Keratinocyte (primary cell): ENCODE data around the gene CMTM7. TPM values are rescaled to one million over a fixed set of nuclear protein-coding genes. Genes with fewer than 3 reads are reported as not detected.

Source experiments
- DNase-seq: peaks from one replicate; pipeline ENCODE4 v3.0.0-alpha.2; 2011; ENCODE audit warnings: low read depth, missing footprints, low spot score
- FAIRE-seq: peaks from 2 replicates; lab custom pipeline; 2011; peaks lifted over from hg19 to GRCh38; lab: Jason Lieb, UNC
- H2AFZ ChIP-seq: 2 replicates; pipeline ENCODE4 v1.6.0; 2012; ENCODE audit warnings: low read length, control low read depth, inconsistent platforms; ENCODE audit not compliant: control insufficient read depth
- H3K27ac ChIP-seq: 2 replicates; pipeline ENCODE4 v1.5.1; 2011; ENCODE audit warnings: low read length; ENCODE audit not compliant: control insufficient read depth, insufficient read depth
- H3K27me3 ChIP-seq: 3 replicates; pipeline ENCODE4 v1.6.0; 2011; ENCODE audit warnings: low read length; ENCODE audit not compliant: control insufficient read depth, insufficient read depth; ENCODE audit errors: extremely low read depth
- H3K36me3 ChIP-seq, 2 experiments: 2 replicates in 1 of 2; 3 replicates in 1 of 2; pipeline ENCODE4 v1.5.1; 2011; ENCODE audit warnings: low read length in 2 of 2, mild to moderate bottlenecking in 1 of 2; ENCODE audit not compliant: control insufficient read depth in 2 of 2, insufficient read depth in 2 of 2; ENCODE audit errors: extremely low read depth in 1 of 2
- H3K4me1 ChIP-seq: 3 replicates; pipeline ENCODE4 v1.5.1; 2011; ENCODE audit warnings: low read length; ENCODE audit not compliant: control insufficient read depth, insufficient read depth; ENCODE audit errors: extremely low read depth
- H3K4me2 ChIP-seq: 3 replicates; pipeline ENCODE4 v1.6.0; 2011; ENCODE audit warnings: low read depth, low read length; ENCODE audit not compliant: control insufficient read depth, insufficient read depth; ENCODE audit errors: extremely low read depth
- H3K4me3 ChIP-seq, 3 experiments: fragments of 200-600 bp in 1 of 3; sonication (generic) in 1 of 3; 2 replicates in 2 of 3; 3 replicates in 1 of 3; pipeline ENCODE4 v1.5.1; 2011 to 2016; ENCODE audit warnings: low read length in 3 of 3, mild to moderate bottlenecking in 3 of 3, control low read depth in 2 of 3, inconsistent platforms in 1 of 3, low read depth in 1 of 3, mixed read lengths in 1 of 3, mixed run types in 1 of 3, moderate library complexity in 1 of 3; ENCODE audit not compliant: control insufficient read depth in 2 of 3, insufficient read depth in 2 of 3; ENCODE audit errors: extremely low read depth in 1 of 3
- H3K79me2 ChIP-seq: 2 replicates; pipeline ENCODE4 v1.6.0; 2012; ENCODE audit warnings: low read length; ENCODE audit not compliant: control insufficient read depth, insufficient read depth
- H3K9ac ChIP-seq: 3 replicates; pipeline ENCODE4 v1.6.0; 2011; ENCODE audit warnings: low read length; ENCODE audit not compliant: control insufficient read depth, insufficient read depth; ENCODE audit errors: extremely low read depth
- H3K9me1 ChIP-seq: 3 replicates; pipeline ENCODE4 v1.6.0; 2011; ENCODE audit warnings: low read length; ENCODE audit not compliant: control insufficient read depth, insufficient read depth; ENCODE audit errors: extremely low read depth
- H3K9me3 ChIP-seq: 2 replicates; pipeline ENCODE4 v1.5.1; 2012; ENCODE audit warnings: low read depth, low read length; ENCODE audit not compliant: control insufficient read depth
- H4K20me1 ChIP-seq: 3 replicates; pipeline ENCODE4 v1.6.0; 2011; ENCODE audit warnings: low read length; ENCODE audit not compliant: control insufficient read depth, insufficient read depth; ENCODE audit errors: extremely low read depth
- EZH2 ChIP-seq: IDR thresholded peaks from one replicate; pipeline ENCODE4 v1.6.1; 2012; ENCODE audit warnings: inconsistent platforms, mild to moderate bottlenecking, low read length, moderate library complexity
- dilution Hi-C: fragments of 300-500 bp; cut with MboI; formaldehyde crosslinking; loops from one replicate; pipeline ENCODE4 v1.7.0; 2020; ENCODE audit warnings: low sequenced_read_pairs; ENCODE audit not compliant: extremely low pct_ligation_motif_present
- polyA plus RNA-seq, 5 experiments: library from polyadenylated mRNA; depleted of rRNA in 3 of 5; stranded (reverse) in 3 of 5; stranded (forward) in 1 of 5; unstranded in 1 of 5; fragments of >200 nt; gene quantifications; 1 replicate in 1 of 5; 2 replicates in 3 of 5; 3 replicates in 1 of 5; pipeline versions ENCODE4 v1.2.1 to v1.2.3, GENCODE V29; 2011 to 2012; ENCODE audit warnings: missing spikeins in 2 of 5, low read depth in 1 of 5, low replicate concordance in 1 of 5
- TF ChIP-seq, protein P1 (sequence below), 3 experiments: IDR thresholded peaks in 1 of 3; conservative IDR thresholded peaks in 1 of 3; optimal IDR thresholded peaks in 1 of 3; 2 replicates in 2 of 3; 3 replicates in 1 of 3; pipeline versions ENCODE3 to v1.5.1; 2011; ENCODE audit warnings: low read length in 3 of 3, mild to moderate bottlenecking in 3 of 3, moderate library complexity in 2 of 3, control low read depth in 1 of 3, inconsistent platforms in 1 of 3; ENCODE audit not compliant: insufficient read depth in 2 of 3; ENCODE audit errors: extremely low read depth in 1 of 3

CMTM7 gene
- polyA plus RNA-seq, 1 donor (not counting 4 experiments of a cell fraction or from before 2014, with no cell fraction given), result 47.2 TPM

DNA sequence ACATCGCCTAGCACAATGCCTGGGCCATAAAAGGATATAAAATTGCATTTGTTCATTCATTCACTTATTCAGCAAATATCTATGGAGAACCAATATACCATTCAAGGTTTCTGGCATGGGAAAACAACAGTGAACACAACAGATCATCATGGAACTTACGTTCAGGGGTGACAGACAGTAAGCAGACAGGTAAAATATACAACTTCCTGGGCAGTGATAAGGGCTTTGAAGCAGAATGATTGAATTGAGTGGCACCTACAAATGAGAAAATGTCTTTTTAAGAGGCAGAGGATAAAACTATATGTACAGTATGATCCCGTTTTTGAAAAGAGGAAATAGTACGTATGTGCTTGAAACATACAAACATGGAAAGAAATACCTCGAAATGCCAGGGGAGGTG, 39.2 kb downstream of the CMTM7 start:
- Histone ChIP-seq H3K9ac (no peak overlapping the region), H3K9me3 (no peaks in the 10 kb centered on the region), H3K27me3 (no peaks in the 10 kb centered on the region), H3K27ac (no peak overlapping the region), H2AFZ (no peak overlapping the region), H3K4me1 (peaks cover 11% of the 10 kb centered on the region), H3K36me3 (peaks cover 0 to 6% of the 10 kb centered on the region in 2 experiments), H3K4me2 (no peak overlapping the region), H3K9me1 (peaks cover 3% of the 10 kb centered on the region), H3K4me3 (no peak overlapping the region), H4K20me1 (no peaks in the 10 kb centered on the region), H3K79me2 (peaks cover 63% of the 10 kb centered on the region)
- TF ChIP-seq, protein P1, sequence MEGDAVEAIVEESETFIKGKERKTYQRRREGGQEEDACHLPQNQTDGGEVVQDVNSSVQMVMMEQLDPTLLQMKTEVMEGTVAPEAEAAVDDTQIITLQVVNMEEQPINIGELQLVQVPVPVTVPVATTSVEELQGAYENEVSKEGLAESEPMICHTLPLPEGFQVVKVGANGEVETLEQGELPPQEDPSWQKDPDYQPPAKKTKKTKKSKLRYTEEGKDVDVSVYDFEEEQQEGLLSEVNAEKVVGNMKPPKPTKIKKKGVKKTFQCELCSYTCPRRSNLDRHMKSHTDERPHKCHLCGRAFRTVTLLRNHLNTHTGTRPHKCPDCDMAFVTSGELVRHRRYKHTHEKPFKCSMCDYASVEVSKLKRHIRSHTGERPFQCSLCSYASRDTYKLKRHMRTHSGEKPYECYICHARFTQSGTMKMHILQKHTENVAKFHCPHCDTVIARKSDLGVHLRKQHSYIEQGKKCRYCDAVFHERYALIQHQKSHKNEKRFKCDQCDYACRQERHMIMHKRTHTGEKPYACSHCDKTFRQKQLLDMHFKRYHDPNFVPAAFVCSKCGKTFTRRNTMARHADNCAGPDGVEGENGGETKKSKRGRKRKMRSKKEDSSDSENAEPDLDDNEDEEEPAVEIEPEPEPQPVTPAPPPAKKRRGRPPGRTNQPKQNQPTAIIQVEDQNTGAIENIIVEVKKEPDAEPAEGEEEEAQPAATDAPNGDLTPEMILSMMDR (optimal IDR thresholded peaks at IDR 0.05 in 1 of 3, IDR thresholded peaks at IDR 0.05 in 1 of 3, conservative IDR thresholded peaks at IDR 0.05 in 1 of 3; ENCODE audit: extremely low read depth in 1 of 3, insufficient read depth in 2 of 3, low read length in 3 of 3), result no peak
- no peak for TF ChIP-seq EZH2
- DNase-seq (no peak), FAIRE-seq (no peak)
- dilution Hi-C loops, result no loop called here

DNA sequence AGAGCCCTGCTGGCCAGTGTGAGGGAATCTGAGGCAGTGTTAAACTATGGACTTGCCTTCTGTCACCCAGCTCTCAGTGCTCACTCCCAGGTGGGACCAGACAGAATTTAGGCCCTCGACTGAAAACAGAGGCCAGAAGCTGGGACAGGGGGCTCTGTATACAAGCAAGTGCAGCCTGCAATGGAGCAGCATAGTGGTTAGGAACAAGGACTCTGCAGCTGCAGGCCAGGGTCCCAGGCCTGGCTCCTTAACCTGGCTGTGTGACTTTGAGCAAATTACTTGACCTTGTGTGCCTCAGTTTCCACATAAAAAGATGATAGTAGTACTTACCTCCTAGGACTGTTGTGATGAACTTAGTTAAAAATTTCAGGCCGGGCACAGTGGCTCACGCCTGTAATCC, 39.8 kb downstream of the CMTM7 start:
- H2AFZ ChIP-seq, result no peak overlapping the region
- H3K36me3 ChIP-seq, result peaks cover 0 to 6% of the 10 kb centered on the region in 2 experiments
- H3K9me3 ChIP-seq, result no peaks in the 10 kb centered on the region
- no peaks in the 10 kb centered on the region for H4K20me1 ChIP-seq
- peaks cover 3% of the 10 kb centered on the region for H3K9me1 ChIP-seq
- DNase-seq (no peak), FAIRE-seq (no peak)
- H3K79me2 ChIP-seq, result peaks cover 63% of the 10 kb centered on the region
- H3K27me3 ChIP-seq, result no peaks in the 10 kb centered on the region
- H3K4me2 ChIP-seq, result no peak overlapping the region
- H3K4me3 ChIP-seq, result no peak overlapping the region
- dilution Hi-C loops, result no loop called here
- H3K9ac ChIP-seq, result no peak overlapping the region
- no peak overlapping the region for H3K27ac ChIP-seq
- H3K4me1 ChIP-seq, result peaks cover 11% of the 10 kb centered on the region
- no peak for TF ChIP-seq EZH2
- TF ChIP-seq, protein P1 (optimal IDR thresholded peaks at IDR 0.05 in 1 of 3, IDR thresholded peaks at IDR 0.05 in 1 of 3, conservative IDR thresholded peaks at IDR 0.05 in 1 of 3; ENCODE audit: extremely low read depth in 1 of 3, insufficient read depth in 2 of 3, low read length in 3 of 3), result no peak
